Measurements from ENCODE around the gene RABEP1.
A peak's percentile ranks its signal among the peaks of the same experiment; 100 is the strongest.
"Not testable (repeated sequence)": the region's sequence is repeated elsewhere in the genome, so short reads cannot be mapped to it uniquely, and the experiment has no call there.

RABEP1 gene, protein sequence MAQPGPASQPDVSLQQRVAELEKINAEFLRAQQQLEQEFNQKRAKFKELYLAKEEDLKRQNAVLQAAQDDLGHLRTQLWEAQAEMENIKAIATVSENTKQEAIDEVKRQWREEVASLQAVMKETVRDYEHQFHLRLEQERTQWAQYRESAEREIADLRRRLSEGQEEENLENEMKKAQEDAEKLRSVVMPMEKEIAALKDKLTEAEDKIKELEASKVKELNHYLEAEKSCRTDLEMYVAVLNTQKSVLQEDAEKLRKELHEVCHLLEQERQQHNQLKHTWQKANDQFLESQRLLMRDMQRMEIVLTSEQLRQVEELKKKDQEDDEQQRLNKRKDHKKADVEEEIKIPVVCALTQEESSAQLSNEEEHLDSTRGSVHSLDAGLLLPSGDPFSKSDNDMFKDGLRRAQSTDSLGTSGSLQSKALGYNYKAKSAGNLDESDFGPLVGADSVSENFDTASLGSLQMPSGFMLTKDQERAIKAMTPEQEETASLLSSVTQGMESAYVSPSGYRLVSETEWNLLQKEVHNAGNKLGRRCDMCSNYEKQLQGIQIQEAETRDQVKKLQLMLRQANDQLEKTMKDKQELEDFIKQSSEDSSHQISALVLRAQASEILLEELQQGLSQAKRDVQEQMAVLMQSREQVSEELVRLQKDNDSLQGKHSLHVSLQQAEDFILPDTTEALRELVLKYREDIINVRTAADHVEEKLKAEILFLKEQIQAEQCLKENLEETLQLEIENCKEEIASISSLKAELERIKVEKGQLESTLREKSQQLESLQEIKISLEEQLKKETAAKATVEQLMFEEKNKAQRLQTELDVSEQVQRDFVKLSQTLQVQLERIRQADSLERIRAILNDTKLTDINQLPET

DNA sequence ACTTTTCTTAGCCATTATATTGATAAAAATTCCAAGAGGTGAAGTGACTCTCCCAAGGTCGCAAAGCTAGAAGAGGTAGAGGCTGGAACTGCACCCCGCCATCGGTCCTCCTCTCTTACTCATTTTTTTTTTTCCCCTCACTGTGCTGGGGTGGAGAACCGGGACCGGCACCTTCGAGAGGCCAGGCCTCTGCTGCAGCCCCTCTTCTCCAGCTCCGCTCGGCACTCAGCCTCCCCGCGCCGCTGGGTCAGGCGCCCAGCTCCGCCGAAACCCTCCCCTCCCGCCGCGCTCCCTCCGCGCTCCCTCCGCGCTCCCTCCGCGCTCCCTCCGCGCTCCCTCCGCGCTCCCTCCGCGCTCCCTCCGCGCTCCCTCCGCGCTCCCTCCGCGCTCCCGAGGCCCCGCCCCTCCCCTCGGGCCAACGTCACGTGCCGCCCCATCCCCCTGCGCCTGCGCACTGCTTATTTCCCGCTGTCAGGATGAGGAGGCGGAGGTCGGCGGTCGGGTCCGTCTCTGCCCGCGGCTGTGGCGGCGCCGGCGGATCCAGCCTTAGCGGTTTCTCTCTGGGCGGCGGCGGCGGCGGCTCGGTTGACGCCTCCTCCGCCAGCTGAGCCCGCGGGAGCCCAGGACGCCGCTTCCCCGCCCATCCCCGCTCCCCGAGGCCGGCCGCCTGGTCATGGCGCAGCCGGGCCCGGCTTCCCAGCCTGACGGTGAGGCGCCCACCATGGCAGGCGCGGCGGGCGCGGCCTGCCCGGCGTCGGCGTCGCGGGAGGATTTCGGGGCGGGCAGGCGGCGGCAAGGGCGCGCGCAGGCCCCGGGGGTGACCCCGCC, at the start of gene RABEP1:
Gene RABEP1 (plus strand): TSS at position 471 of the 828 bp plus-strand sequence. CDS start 203 bp downstream, at position 674.
- peak; percentile 40 for DNase-seq (ENCODE audit: low read depth, low spot score)

DNA sequence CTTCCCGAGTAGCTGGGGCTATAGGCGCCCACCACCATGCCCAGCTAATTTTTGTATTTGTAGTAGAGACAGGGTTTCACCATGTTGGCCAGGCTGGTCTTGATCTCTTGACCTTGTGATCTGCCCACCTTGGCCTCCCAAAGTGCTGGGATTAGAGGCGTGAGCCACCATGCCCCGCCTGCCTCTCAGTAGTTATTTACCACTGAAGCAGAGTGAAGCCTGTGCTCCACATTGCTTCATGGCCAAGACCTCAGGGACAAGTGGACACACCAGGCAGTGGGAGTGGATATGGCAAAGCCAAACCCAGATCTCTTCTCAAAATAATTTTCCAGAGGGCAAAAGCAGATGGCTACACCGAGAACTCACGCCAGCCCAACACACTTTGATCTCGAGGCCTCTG, 48.6 kb upstream of the RABEP1 start:
- DNase-seq (ENCODE audit: low read depth, low spot score): not testable (repeated sequence)

DNA sequence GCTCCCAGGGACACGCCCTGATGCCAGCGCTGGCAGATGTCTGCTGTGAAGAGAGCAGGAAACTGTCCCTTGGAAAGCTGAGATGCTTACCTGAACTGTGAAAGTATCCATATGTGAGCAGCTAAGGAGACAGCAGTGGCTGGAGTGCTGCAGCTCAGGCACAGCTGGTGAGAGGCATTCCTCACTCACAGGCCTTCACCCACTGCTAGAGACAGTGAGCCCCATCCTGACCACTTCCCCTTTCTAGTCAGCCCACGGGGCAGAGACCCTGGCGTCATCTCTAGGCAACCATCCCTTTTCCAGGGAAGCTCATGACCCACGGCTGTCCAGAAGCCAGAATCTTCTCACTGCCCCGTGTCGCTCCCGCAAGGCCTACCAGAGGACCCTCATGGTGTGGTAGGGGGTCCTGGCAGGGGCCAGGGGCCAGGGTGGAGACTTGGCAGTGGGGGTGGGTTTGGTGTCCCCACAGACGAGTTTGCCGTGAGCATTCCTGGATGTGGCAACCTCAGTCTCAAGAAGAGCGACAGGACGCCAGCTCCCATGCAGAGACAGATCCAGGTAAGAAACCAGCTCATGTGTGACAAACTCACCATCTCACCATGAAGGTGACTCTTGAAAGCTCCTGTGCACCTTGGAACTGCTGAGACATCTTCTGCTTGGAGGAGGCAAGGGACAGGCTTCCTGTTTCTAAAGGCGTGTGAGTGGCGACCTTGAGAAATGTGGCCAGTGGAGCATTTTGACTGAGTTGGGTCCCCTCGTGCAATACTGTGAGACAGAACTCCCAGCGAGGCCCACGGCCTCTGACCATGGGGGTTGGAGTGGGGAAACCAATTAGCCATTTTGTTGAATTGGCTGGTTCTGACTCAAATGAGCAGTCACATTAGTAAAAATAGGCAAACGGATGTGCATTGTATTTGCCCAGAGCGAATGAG, 47.2 kb upstream of the RABEP1 start, which contains the start of gene SCIMP:
Gene SCIMP (minus strand): TSS at position 216 of the 932 bp plus-strand sequence. CDS start 105 bp downstream, at position 111.
- DNase-seq (ENCODE audit: low read depth, low spot score): no peak

DNA sequence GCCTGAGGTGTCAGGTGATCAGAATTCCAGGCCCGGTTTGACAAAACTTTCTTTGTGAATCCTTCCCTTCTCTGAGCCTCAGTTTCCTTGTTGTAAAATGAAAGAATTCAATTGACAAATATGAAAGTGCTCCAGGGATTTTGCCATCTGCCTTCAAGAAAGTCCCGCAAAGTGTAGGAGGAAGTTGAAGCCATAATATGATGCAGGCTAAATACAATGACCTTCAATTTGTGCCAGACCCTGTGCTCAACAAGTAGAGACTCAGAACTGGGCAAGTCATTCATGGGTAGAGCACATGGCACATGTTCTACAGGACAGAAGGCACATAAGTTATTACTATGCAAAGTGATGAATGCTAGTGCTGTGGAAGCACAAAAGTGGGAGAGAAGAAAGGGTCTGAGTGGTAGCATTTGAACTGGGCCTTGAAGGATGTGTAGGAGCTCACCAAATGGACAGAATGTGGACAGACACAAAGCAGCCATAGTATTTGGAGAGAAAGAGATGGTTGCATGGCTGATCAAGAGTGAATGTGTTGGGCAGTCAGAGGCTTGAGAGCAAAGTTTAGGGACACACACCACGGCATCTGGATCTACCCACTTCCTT, 45.0 kb upstream of the RABEP1 start:
- DNase-seq (ENCODE audit: low read depth, low spot score): no peak

DNA sequence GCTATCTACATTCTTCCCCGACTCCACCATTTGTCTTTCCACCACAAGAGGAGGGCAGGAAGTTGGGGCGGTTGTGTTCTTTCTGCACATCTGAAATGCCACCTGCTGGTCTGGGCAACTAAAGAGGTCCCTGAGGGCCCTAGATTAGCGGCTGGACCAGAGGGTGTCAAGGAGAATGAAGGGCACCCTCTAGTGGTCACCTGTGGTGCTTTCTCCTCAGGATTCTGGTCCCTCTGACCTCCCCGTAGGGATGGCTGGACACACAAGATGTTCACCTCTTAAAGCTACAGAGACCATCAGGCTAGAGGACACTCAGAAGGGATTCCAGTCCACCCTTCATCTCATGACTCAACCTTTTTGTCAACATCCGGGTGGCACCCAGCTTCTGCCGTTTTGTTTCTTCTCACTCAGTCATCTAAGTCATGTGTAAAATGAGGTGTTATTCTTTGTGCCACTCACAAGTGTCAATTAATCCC, 44.5 kb upstream of the RABEP1 start:
- DNase-seq (ENCODE audit: low read depth, low spot score): peak; percentile 59

DNA sequence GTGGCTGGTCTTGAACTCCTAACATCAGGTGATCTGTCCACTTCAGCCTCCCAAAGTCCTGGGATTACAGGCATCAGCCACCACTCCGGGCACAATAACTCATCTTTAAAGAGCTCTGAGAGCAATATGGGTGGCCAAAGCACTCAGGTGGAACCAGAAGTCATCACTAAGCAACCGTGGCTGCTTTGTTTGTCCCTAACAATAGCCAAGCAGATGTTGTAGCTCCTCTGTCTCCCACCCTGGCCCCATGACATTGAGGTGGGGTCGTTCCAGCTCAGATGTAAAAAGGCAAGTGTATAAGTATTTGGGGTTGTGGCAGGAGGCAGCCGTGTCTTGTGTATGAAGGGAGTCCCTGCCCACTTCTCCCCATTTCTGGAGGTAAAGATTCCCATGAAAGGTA, 43.8 kb upstream of the RABEP1 start:
- DNase-seq (ENCODE audit: low read depth, low spot score): no peak

DNA sequence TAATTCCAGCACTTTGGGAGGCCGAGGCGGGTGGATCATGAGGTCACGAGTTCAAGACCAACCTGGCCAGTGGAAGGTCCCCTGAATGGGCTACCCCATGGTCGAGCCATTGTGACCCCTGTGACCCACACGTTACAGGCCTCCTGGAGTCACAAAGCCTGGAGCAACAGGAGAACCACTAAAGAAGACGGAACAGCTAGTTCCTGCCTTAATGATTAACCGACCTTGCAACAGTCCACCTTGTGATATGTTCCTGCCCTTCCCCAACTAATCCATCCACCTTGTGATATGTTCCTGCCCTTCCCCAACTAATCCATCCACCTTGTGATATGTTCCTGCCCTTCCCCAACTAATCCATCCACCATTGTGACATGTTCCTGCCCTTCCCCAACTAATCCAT, 42.3 kb upstream of the RABEP1 start:
- not testable (repeated sequence) for DNase-seq (ENCODE audit: low read depth, low spot score)

DNA sequence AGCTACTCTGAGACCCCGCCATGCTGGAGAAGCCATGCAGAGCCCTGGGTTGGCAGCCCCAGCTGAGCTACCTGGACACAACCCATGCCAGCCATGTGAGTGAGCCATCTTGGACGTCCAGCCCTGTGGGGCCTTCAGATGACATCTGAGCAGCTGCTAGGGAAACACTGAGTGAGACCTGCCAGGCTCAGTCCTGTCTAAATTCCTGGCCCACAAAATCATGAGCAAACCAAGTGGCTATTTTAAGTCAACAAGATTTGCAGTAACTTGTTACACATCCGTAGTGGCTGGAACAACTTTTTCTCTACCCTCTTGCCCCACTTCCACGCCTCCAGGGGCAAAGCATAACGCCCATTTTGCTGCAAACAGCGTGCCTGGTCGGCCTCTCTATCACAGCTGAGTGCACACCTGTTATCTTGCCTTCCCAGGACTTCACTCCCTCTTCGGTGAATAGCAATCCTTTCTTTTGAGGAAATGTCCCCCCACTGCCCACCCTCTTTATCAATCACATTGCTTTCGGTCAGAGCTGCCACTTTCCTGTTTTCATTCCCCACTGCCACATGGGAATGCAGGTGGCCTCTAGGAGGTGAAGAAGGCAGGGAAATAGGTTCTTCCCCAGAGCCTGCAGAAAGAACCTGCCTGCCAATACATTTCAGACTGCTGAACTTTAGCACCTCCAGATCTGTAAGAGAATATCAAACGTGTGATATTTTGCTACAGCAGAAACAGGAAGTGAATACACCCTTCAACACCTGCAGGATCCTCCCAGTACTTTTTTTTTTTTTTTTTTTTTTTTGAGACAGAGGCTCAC, 40.0 kb upstream of the RABEP1 start:
- no peak for DNase-seq (ENCODE audit: low read depth, low spot score)

DNA sequence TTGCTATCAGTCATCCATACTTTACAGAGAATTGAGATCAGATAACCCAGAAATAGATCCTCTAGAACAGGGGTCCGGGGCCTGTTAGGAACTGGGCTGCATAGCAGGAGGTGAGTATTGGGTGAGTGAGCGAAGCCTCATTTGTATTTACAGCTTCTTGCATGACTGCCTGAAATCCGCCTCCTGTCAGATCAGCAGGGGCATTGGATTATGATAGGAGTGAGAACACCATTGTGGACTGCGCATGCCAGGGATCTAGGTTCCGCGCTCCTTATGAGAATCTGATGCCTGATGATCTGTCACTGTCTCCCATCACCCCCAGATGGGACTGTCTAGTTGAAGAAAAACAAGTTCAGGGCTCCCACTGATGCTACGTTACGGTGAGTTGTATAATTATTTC, 34.5 kb upstream of the RABEP1 start:
- no peak for DNase-seq (ENCODE audit: low read depth, low spot score)

DNA sequence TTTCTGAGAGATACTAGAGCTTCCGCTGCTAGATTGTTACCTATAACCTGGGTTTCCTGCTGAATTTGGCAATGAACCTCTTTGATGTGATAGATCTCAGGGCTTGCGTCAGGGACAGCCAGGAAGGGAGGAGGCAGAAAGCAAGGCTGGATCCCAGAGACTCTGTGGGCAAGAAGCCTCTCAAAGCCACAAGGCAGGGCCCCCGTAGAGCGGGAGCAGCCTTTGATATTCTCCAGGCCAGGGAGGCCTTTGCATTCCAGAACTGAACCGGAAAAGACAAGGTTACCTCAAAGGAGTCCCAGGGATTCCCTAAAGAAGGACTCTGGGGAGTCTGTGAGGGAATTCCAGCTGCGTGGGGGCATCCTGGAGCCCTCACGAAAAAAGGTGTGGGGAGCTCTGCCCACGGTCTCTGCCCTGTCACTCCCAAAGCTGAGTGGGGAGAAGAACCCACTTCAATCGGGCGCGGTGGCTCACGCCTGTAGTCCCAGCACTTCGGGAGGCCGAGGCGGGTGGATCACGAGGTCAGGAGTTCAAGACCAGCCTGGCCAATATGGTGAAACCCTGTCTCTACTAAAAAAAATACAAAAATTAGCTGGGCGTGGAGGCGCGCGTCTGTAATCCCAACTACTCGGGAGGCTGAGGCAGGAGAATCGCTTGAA, 33.1 kb upstream of the RABEP1 start:
- no peak for DNase-seq (ENCODE audit: low read depth, low spot score)

DNA sequence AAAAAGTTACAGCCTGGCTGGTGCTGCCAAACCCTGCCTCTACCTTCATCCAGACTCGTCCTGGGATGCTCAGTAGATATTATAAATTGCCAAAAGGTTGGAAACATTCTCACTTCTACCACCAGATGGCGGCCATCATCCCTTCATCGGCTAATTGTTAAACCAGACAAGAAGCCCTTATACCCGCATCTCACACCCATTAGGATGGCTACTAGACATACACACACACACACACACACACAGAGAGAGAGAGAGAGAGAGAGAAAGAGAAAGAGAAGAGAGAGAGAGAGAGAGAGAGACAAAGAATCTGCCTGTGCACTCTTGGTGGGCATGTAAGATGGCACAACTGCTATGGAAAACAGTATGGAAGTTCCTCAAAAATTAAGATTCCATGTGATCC, 32.5 kb upstream of the RABEP1 start:
- peak; percentile 35 for DNase-seq (ENCODE audit: low read depth, low spot score)

DNA sequence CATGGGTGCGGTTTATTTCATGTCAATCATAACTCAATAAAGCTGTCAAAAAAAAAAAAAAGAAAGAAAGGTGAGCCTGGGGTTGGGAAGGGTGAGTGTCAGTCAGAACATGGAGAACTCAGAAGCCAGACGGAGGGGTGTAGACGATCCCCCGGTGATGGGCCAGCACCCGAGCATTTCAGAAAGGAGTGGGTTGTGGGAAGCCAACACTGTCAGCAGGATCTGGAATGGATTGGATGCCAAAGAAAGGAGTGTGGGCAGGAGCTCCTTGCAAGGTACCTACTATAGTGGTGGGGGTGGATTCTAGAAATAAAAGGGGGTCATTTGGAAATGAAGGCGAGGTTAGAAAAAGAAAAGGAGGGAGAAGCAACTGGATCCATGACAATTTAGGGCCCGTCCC, 27.7 kb upstream of the RABEP1 start:
- no peak for DNase-seq (ENCODE audit: low read depth, low spot score)

DNA sequence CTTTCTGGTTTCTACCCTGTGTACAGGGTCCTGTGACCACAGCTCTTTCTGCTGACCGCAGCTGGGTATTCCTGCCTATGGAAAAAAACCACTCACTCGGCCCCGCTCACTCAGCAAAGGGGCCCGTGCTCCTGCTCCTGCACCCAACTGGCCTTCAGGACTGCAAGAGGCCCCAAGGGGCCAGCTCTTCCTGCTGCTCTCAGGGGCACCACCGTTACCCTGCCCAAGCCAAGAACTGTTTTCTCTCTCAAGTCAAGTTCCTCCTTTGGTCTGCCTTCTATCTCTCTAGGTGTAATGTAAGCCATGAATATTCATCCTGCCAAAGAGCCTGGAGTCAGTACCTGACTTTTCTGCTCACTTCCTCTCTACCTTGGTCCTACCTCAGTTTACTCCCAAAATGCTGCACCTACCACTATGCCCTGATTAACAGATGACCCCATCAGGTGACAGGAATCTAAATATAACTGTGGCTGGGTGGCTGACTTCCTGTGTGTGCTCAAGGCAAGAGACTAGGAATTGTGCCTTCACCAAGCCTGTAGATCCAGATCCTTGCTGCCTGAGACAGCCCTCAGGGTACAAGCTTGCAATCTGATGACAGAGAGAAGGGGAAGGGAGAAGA, 27.1 kb upstream of the RABEP1 start:
- no peak for DNase-seq (ENCODE audit: low read depth, low spot score)

DNA sequence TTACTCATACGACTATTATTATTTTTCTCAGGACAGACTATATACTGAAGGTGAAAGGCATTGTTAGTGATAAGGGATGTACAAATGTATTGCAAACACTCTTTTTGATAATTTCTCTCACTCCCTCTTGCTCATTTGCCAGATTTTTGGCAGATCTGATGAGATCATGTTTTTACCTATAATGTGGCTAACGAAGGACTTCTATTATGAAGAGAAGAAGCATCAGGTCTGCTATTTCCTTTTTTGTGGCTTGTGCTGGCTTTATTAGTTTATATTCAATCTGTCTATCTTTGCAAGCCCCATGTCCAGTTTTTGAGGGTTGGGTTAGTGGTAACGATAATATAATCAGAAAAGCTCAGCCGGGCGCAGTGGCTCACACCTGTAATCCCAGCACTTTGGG, 25.0 kb upstream of the RABEP1 start:
- no peak for DNase-seq (ENCODE audit: low read depth, low spot score)

DNA sequence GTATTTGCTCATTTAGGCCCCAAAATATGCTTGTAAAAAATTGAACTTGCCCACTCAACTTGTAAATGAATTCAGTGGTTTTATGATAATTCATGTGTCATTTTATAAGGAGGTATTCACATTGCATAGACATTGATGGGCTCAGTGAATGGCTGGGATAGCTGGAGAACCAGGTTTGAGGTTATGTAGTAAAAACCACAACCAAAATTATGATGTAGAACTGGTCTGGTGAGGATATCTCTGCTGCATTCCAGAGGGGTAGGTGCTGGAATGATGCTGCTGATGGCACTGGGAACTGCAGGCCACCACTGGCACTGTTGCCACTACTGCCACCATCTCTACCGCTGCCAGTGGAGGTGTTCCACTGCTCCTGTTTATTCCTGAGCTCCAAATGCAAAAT, 21.5 kb upstream of the RABEP1 start:
- DNase-seq (ENCODE audit: low read depth, low spot score): no peak

DNA sequence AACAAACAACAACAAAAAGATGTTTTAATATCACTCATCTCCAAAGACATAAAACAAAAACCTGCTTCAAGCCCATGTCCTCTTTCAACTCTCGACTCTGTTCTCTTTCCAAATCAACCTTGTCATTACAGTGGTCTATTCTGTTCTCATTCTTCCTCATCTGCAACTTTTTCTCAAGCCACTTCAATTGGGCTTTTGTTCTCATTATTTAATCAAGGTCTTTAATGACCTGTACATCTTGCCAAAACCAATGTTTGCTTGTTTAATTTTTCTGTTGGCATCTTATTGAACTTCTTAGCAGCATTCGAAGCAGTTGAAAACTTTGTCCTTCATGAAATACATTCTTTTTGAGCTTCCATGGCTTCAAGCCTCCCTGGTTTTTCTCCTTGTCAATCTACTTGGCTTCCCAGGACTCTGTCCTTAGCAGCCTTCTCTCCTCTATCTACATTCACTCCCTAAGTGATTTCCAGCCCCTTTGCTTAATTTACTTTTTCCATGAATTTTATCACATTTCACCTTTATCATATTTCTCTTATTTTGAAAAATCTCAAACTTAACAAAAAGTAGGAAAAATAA, 19.6 kb upstream of the RABEP1 start:
- no peak for DNase-seq (ENCODE audit: low read depth, low spot score)

DNA sequence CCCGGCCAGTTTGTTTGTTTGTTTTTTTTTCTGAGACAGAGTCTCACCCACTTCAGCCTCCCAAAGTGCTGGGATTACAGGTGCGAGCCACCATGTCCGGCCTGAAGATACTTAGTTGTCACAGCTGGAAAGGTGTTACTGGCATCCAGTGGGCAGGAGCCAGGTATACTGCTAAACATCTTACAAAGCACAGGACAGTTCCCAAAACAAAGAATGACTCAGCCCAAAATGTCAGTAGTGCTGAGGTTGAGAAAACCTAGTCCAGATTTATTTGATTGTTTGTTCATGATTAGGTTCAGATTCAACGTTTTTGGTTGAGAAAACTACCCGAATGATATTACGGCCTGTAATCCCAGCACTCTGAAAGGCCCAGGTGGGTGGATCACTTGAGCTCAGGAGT, 18.6 kb upstream of the RABEP1 start:
- no peak for DNase-seq (ENCODE audit: low read depth, low spot score)

DNA sequence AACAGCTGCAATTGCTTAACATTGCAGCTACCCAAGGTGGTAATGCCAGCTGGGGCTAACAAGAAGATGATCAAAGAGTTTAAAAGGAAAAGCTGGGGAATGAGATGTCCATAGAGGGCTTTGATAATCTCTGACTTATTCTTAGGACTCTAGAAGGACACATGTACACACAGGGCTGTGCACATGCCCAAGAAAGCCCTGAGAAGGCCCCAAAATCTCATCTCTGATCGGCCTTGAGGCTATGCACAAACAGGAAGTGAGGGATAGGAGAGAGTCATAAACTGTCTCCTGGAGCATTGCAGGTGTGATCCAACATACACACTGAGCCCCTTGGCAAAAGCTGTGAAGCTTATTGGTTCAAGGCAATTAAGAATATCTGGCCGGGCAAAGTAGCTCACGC, 17.2 kb upstream of the RABEP1 start:
- DNase-seq (ENCODE audit: low read depth, low spot score): no peak

All from iPS DF 19.7 (cell line).